Fibroblast of skin of left biceps (primary cell): ENCODE data around the gene TBC1D10A.

Source experiments
- DNase-seq, 2 experiments: peaks; one replicate each; pipeline ENCODE4 v3.0.0-alpha.2; 2013; ENCODE audit warnings: low read depth in 2 of 2

TBC1D10A gene, protein sequence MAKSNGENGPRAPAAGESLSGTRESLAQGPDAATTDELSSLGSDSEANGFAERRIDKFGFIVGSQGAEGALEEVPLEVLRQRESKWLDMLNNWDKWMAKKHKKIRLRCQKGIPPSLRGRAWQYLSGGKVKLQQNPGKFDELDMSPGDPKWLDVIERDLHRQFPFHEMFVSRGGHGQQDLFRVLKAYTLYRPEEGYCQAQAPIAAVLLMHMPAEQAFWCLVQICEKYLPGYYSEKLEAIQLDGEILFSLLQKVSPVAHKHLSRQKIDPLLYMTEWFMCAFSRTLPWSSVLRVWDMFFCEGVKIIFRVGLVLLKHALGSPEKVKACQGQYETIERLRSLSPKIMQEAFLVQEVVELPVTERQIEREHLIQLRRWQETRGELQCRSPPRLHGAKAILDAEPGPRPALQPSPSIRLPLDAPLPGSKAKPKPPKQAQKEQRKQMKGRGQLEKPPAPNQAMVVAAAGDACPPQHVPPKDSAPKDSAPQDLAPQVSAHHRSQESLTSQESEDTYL

GRCh38 chr22:30326706-30327362, at the start of gene TBC1D10A:
Gene TBC1D10A (minus strand): TSS chr22:30326941. CDS start chr22:30326881, 60 bp downstream.
- peak; percentile 60 to 67 for DNase-seq

DNA sequence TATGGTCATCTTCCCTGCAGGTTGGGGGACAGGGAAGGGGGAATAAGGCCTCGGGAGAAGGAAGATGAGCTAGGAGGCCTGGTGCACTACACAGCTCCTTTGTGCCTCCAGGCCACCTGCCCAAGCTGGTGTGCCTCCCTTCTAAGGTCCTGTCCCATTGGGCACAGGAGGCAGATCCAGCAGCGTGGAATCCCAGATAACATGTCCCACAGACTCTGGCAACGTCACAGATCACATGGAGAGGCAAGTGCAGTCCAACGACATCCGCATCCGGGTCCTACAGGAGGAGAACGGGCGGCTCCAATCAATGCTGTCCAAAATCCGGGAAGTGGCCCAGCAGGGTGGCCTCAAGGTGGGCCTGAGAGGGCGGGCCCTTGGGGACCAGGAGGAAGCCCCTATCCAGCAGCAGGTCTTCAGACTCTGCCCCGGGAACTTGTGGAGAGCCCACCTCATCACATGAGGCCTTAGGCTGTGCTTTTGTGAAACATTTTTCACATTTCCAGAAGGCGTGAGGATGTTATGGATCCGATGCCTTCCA, 48.6 kb upstream of the TBC1D10A start:
- no peak for DNase-seq

DNA sequence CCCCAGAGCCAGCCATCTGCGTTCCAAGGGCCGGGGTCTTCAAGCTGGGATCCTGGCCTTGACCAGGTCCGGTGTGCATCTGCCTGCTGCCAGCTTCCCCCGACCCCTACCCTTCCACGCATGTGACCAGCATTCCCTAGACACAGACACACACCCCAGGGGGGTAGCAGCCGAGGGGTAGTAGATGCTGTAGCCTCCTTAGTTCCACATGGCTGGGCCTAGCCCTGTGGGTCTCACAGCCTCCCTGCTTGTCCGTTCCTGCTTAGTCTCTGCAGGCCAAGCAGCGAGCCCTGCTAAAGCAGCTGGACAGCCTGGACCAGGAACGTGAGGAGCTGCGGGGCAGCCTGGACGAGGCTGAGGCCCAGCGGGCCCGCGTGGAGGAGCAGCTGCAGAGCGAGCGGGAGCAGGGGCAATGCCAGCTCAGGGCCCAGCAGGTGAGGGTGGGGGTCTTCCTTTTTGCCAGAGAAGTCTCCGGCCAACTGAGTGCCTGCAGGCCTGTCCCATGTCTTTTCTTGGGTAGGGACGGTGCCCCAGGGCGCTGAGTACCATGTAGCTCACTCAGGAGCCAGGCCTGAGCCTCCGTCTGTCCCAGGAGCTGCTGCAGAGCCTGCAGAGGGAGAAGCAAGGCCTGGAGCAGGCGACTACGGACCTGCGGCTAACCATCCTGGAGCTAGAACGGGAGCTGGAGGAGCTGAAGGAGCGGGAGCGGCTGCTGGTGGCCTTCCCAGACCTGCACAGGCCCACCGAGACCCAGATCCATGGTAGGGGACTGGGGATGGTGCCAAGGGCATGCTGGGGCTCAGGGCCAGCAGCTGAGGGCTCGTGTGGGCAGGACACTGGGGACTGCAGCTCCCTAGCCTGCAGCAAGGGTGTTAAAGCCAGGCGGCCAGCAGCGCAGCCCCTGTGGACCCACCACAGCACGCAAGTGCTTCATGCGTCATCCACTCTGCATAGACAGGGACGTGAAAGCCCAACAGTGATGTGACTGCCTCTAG, 46.9 kb upstream of the TBC1D10A start:
- no peak for DNase-seq

GRCh38 chr22:30372915-30373314, 46.2 kb upstream of the TBC1D10A start:
- DNase-seq: no peak

- no peak for DNase-seq
These were observed 45.2 kb upstream of the TBC1D10A start for GRCh38 chr22:30371981-30372380.

DNA sequence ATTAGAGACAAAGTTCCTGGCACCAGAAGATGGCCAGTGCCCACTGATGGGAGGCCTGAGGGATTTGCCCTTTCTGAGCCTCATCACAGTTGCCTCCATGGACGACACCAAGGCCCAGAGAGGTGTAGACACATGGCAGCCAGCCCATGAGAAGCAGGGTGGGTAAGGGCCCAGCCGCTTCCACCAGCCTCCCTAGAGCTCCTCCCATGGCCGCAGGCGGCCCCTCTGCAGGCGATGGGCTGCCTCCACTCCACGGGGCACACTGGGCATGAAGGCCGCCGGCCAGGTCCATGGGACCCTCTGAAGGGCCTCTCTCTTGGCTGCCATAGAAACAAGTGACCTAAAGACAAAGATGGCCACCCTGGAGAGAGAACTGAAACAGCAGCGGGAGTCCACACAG, 44.6 kb upstream of the TBC1D10A start:
- no peak for DNase-seq

- DNase-seq: no peak
These were observed 44.0 kb upstream of the TBC1D10A start for GRCh38 chr22:30370641-30371230.

GRCh38 chr22:30368420-30368819, 41.7 kb upstream of the TBC1D10A start:
- no peak for DNase-seq

DNA sequence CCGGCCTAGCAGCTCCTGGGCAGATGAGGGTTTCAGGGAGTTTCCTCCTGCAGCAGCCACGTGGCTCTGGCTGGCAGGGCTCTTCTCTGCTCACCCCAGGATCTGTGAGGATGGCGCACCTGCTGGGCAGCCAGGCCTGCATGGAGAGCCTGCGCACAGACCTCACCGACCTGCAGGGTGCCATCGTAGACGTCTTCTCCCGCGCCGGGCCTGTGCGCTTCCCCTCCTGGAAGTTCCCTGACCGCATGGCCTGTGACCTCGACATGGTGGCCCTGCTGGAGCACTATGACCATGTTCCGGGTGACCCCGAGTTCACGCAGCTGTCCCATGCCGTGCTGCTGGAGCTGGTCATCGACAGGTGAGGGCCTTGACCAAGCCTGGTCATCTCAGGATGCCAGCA, 39.1 kb upstream of the TBC1D10A start:
- DNase-seq: no peak

- DNase-seq: no peak
These were observed 36.0 kb upstream of the TBC1D10A start for GRCh38 chr22:30362651-30363281.

- DNase-seq: no peak
These were observed 35.3 kb upstream of the TBC1D10A start for GRCh38 chr22:30361916-30362650.

DNA sequence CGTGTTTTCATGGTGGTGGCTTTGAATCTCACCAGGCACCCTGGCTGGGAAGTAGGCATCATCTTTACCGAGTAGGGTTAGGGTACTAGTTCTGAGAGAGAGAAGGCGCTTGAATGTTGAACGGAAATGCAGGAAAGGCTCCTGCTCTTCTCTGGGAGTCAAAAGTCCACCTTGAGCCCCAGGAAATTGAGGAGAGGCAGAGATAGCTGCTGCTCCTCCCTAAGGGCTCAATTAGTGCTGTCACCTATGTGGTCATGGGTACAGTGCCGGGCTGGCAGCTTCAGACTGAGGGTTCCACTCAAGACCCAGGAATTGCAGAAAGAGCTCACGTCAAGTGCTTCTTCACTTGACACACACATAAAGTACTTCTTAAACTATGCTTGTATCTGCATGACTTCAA, 31.8 kb upstream of the TBC1D10A start:
- no peak for DNase-seq

GRCh38 chr22:30357650-30358215, 31.0 kb upstream of the TBC1D10A start:
- no peak for DNase-seq

GRCh38 chr22:30357236-30357570, 30.5 kb upstream of the TBC1D10A start:
- peak in 1 of 2 experiments; percentile 0 for DNase-seq

DNA sequence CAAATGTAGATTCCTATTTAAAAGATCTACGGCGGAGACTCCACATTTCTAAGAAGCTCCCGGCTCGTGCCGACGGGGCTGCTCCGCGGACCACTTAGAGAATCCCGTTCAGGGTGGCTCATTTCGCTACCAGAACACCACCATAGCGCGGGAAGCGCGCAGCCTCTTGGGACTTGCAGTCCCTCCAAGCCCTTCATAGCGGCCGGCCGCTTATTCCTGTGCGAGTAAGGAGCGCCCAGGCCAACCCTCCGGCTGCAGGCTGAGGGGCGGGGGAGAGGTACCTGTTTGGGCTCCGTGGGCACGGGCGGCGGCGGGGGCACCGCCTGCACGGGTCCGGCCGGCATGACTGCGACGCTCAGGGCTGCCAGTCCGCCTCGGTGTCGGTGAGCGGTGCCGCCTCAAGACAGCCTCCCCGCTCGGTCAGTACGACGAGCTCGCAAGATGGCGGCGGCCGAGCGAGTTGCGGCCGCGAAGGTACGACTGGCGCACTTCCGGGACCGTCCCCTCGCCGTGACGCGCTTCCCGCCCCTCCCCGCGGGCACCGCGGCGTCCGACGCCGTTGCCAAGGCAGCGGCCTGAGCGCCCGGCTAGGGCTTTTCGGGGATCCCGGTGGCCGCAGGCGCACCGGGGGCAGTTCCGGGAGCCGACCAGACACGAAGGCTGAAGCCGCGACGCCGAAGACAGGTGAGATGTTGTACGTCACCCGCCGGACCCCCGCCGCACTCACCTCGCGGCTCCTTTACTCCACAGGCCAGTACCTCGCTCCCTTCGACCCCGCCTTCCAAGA, 29.9 kb upstream of the TBC1D10A start, which contains the start of the genes CCDC157 and SF3A1:
Gene CCDC157, plus strand, starts transcription at position 559 of the 787 bp plus-strand sequence. CDS start 8,994 bp downstream, outside the sequence.
Gene SF3A1, minus strand, starts transcription at position 446 of the 787 bp plus-strand sequence. Its CDS starts 102 bp downstream, at position 344.
- DNase-seq: peak; percentile 56 to 61

DNA sequence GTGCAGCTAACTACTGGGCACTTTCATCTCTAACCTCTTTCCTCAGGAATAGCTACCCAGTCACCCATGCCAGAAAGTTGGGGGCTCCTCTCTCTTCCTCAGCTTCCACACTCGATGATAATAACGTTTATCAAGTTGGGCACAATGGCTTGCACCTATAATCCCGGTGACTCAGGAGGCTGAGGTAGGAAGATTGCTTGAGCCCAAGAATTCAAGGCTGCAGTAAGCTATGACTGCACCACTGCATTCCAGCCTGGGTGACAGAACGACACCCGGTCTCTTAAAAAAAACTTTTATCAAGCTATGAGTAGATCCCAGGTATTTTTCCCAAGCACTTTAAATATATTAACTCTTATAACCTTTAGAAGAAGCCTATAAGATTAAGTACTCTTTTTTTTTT, 27.9 kb upstream of the TBC1D10A start:
- DNase-seq: no peak

DNA sequence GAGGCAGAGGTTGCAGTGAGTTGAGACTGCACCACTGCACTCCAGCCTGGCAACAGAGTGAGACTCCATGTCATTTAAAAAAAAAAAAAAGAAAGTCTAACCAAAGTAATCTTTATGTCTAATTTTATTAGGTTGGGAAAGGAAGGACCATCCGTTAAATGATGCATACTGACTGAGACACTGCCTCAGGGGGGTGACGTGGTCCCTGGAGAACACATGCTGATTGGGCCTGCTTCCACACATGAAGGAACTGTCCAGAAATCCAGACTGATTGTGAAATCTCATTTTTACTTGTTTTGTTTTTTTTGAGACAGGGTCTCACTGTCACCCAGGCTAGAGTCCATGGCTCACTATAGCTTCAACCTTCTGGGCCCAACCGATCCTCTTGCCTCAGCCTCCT, 24.5 kb upstream of the TBC1D10A start:
- DNase-seq: no peak

- no peak for DNase-seq
These were observed 22.1 kb upstream of the TBC1D10A start for GRCh38 chr22:30348809-30349208.

DNA sequence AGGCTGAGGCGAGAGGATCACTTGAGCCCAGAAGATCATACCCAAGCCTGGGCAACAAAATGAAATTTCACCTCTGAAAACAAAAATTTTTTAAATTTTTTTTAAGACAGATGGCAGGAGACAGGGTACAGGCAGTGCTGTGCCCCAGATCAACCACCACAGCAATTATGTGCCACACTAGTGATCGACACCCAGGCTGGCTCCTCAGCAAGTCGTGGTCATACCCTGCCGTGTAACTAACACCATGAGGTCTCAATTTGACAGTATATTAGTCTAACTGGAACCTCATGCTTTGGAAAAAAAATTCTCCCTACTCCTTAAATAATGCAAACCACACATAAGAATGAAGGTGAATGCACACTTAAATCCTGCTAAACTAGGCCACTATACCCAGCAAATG, 21.7 kb upstream of the TBC1D10A start:
- DNase-seq: no peak
